Panc1 (cell line): ENCODE data around the gene TBC1D9B.

Experiments
- CTCF ChIP-seq: fragments of 450-650 bp; IDR thresholded peaks from 2 replicates; pipeline ENCODE4 v1.5.1; 2017; ENCODE audit warnings: mild to moderate bottlenecking
- POLR2AphosphoS5 ChIP-seq: IDR thresholded peaks from 2 replicates; pipeline ENCODE4 v1.6.1; 2012; ENCODE audit warnings: mild to moderate bottlenecking, low read depth, low read length, moderate library complexity

GRCh38 chr5:179862296-179862695 is 45.4 kb downstream of the TBC1D9B start:
- no peak for TF ChIP-seq POLR2AphosphoS5
- TF ChIP-seq CTCF = no peak
